T-helper 2 cell treated with Interferon-gamma antibody and Interleukin-4, amounts not matched to agents 5 μg/mL and 100 μg/mL, for 36 hours (primary cell): ENCODE results near the gene AADAT.

Source experiments
- DNase-seq: peaks from one replicate; pipeline ENCODE4 v3.0.0; 2021; ENCODE audit warnings: low spot score
- H3K27ac Mint-ChIP-seq: one replicate; pipeline ENCODE4 v1.8.0; 2021; ENCODE audit warnings: mild to moderate bottlenecking, mixed read lengths
- H3K27me3 Mint-ChIP-seq: one replicate; pipeline ENCODE4 v1.8.0; 2021; ENCODE audit warnings: low read depth, mixed read lengths
- H3K36me3 Mint-ChIP-seq: one replicate; pipeline ENCODE4 v1.8.0; 2021; ENCODE audit warnings: low read depth, mixed read lengths
- H3K4me1 Mint-ChIP-seq: one replicate; pipeline ENCODE4 v1.8.0; 2021; ENCODE audit warnings: low read depth, mixed read lengths
- H3K4me3 Mint-ChIP-seq: one replicate; pipeline ENCODE4 v1.8.0; 2022; ENCODE audit warnings: mild to moderate bottlenecking, moderate library complexity, mixed read lengths
- H3K9me3 Mint-ChIP-seq: one replicate; pipeline ENCODE4 v1.8.0; 2021; ENCODE audit warnings: mixed read lengths

Gene AADAT

DNA sequence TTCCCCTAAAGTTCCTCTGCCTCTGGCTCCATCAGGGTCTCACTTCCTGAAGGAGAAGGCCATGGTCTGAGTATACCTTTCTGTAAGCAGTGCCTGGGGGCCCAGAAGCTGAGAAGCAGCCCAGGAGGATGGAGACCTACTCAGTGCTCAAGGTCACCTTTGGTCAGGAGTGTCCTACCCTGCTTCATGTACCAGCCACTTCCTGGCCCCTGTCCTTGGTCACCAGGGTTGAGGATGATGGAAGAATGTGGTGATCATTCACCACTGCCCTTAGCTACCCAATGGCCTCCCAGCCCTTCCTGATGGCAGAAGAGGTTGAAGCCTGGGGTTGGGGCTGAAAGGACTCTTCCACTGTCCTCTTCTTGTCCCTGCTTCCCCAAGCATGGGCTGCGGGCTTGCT, 54.5 kb downstream of the AADAT start:
- Mint-ChIP-seq H3K27ac (no peak overlapping the region), H3K4me3 (no peak overlapping the region), H3K9me3 (no peaks in the 10 kb centered on the region), H3K36me3 (no peaks in the 10 kb centered on the region), H3K4me1 (no peaks in the 10 kb centered on the region), H3K27me3 (peaks cover 14% of the 10 kb centered on the region)
- DNase-seq = no peak

DNA sequence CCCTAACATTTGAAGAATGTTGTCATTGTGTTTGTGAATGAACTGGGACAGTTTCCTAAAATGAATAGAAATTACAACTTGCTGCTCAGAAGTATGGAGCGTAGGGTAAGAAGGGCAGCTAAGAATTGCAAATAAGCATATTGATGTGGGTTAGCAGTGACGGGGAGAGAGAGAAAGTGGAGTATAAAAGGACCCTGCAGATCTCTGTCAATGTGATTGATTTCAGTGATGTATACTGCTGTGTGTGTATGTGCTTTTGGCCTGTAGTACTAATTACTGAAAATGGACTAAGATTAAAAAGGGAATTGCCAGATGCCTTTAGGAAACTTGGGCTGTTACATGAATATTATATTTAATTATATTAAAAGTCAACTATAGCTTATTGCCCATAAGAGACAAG, 55.8 kb downstream of the AADAT start:
- Mint-ChIP-seq H3K4me1 (no peaks in the 10 kb centered on the region), H3K4me3 (no peak overlapping the region), H3K36me3 (no peaks in the 10 kb centered on the region), H3K27ac (no peak overlapping the region), H3K27me3 (peaks cover 22% of the 10 kb centered on the region), H3K9me3 (no peaks in the 10 kb centered on the region)
- no peak for DNase-seq

DNA sequence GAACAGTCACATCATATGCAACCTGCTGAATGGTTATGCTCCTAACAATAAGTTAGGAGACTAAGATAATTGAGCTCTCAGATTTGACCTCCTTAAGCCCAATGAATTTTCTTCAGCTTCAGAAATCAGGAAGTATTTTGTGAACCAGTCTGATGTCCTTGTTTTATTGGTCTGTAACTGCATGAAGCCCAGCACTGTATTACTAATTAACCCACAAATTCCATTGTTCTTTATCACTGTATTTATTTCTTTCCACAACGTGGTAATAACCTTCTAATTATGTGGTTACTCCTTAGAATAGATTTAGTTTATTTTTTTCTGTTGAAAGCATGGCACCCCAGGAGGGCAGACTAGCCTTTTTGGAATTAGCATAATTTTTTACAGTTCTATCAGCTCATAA, 59.6 kb downstream of the AADAT start:
- no peak overlapping the region for H3K27ac Mint-ChIP-seq
- H3K27me3 Mint-ChIP-seq = peaks cover 49% of the 10 kb centered on the region
- peaks cover 5% of the 10 kb centered on the region for H3K9me3 Mint-ChIP-seq
- H3K4me3 Mint-ChIP-seq = no peak overlapping the region
- H3K36me3 Mint-ChIP-seq = no peaks in the 10 kb centered on the region
- peaks cover 3% of the 10 kb centered on the region for H3K4me1 Mint-ChIP-seq
- DNase-seq = no peak

DNA sequence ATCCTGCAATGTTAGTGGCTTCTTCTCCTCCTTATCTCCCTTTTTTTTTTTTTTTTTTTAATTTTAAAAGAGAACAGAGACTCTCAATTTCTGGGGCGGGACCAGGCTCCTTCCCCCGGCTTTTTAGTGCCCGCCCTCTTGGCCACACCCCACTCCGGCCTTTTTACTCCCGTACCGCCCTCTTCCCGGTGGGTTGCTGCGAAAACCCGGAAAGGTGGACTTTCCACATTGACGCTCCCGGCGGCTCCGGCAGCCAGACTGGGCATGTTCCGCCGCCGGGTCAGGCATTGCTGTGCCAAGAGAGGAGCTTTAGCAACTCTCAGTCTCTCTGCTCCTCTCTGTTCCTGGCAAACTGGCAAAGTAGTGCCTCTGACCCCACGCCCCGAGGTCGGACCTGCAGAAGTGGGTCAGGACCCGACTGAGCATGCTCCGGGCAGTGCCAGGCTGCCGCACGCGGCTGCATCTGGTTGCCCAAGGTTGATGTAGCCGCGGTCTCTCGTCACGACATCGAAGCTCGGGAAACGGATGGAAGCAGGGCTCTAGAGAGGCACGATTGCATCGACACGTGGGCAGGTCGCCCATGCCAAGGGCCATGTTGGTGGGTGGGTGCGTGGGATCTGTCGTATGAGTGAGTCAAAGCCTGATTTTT, 62.5 kb downstream of the AADAT start:
- H3K27me3 Mint-ChIP-seq = peaks cover 66% of the 10 kb centered on the region
- peak overlapping the region; percentile 31 for H3K27ac Mint-ChIP-seq
- H3K36me3 Mint-ChIP-seq = no peaks in the 10 kb centered on the region
- H3K4me1 Mint-ChIP-seq = peaks cover 3% of the 10 kb centered on the region
- peak overlapping the region; percentile 90 for H3K4me3 Mint-ChIP-seq
- peak; percentile 84 for DNase-seq
- peaks cover 5% of the 10 kb centered on the region for H3K9me3 Mint-ChIP-seq

DNA sequence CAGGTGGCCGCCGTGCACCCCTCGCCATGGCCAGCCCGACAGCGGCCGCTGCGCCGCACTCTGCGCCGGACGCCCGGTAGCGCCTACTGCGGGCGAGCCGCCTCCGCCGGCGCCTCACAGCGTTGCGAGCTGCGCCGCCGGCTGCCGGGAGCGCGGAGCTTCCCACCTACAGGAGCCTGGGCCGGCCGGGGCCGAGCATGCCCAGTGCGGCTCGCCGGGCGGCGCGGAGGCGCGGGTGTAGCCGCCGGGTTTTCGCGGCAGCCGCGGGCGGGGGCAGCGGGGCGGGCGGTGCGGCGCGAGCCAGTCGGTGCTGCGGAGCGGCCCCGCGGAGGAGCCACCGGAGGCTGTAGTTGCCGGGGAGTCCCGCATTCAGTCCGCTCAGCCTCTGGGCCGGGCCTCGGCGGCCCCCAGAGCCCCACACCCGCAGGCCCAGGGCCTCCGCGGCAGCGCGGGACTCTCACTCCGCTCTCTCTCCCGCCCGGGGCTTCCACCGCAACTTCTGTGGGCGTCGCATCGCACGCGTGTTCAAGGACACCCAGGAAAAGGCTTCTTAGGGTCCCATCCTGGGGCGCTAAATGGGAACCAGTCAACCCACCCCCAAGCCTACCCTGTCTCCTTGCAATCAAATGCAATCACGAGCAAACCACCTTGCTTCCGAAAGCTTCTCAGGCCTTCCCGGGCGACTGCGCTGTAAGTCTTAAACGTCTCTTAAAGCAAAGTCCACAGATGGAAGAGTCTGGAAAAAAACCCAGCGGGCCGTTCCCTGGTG, 63.3 kb downstream of the AADAT start, which contains the start of gene MFAP3L:
TSS of gene MFAP3L (minus strand) at position 143 of the 769 bp plus-strand sequence. CDS start 20,518 bp downstream, outside the sequence.
- Mint-ChIP-seq H3K36me3 (no peaks in the 10 kb centered on the region), H3K9me3 (peaks cover 5% of the 10 kb centered on the region), H3K4me1 (peaks cover 3% of the 10 kb centered on the region), H3K27me3 (peaks cover 64% of the 10 kb centered on the region), H3K4me3 (peak within 1 kb of the TSS; percentile 90), H3K27ac (peak within 1 kb of the TSS; percentile 49)
- peak; percentile 90 for DNase-seq

DNA sequence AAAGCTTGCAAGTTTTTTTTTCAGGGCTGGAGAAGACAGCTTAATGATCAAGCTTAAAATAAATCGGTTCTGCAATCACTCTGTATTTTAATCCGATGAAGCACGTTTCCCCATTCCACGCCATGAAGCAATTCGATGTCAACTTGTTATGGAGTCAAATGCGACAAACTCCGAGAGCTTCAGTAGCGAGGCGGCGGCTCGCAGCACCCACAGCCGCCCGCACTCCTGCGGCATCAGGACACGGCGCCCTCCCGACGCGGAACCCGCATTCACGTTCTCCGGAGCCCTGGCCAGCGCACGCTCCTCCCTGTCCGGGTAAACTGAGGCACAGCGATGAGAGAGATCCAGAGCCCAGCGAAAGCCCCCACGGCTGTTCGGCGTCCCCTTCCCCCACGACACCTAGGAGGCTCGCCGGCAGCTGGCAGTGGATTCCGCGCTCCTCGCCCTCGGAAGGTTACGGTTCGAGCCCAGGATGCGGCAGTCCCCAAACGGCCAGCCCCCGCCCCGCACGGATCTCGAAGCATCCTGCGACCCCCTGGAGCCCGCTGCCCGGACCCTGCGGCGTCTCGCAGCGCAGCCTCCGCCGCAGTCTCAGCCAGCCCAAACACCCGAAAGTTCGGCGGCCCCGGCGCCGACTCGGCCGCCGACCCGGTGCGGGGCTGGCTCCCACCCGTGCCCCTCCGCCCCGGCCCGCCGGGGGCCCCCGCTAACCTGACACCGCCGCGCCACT, 64.1 kb downstream of the AADAT start:
- H3K27me3 Mint-ChIP-seq = peaks cover 62% of the 10 kb centered on the region

DNA sequence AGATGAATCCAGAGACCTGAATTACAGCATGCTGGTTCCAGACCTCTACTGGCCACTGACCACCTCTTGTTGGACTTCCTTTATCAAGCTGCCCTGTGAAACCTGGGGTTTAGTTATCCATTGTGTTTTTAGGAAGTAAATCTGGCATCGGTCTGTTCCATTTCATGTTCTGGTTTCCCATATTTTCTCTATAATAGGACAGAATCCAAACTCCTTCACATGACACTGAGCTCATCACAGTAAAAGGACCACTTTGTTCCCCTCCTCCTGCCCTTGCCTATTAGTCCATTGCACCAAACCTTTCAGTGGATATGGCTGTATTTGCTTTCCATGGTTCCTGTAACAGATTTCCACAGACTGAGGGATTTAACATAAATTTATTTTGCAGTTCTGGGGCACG, 67.5 kb downstream of the AADAT start:
- no peak for DNase-seq
- Mint-ChIP-seq H3K4me3 (no peak overlapping the region), H3K36me3 (no peaks in the 10 kb centered on the region), H3K27ac (no peak overlapping the region), H3K4me1 (no peaks in the 10 kb centered on the region), H3K9me3 (no peaks in the 10 kb centered on the region), H3K27me3 (peaks cover 34% of the 10 kb centered on the region)

More for the DNA sequence above, 64.1 kb downstream of the AADAT start:
- no peaks in the 10 kb centered on the region for H3K36me3 Mint-ChIP-seq
- peak overlapping the region; percentile 71 for H3K4me3 Mint-ChIP-seq
- DNase-seq = no peak
- H3K27ac Mint-ChIP-seq = no peak overlapping the region
- peaks cover 3% of the 10 kb centered on the region for H3K4me1 Mint-ChIP-seq
- peaks cover 5% of the 10 kb centered on the region for H3K9me3 Mint-ChIP-seq

DNA sequence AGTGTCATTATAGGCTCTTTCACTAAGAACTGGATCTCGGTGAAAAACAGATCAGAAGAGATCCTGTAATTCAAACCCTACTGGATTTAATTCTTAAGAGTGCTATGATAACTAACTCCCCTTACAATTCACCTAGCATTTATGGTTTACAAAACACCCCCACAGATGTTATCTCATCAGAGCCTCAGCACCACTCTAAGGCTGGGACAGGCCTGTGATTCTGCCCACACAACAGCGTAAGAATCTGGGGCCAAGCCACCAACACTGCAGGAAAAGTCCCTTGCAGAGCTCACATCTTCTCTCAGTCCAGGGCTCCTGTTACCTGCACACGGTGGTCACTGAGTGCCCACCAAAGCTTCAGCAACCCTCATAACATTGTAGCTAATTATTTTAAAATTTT, 72.5 kb downstream of the AADAT start:
- no peak overlapping the region for H3K27ac Mint-ChIP-seq
- no peaks in the 10 kb centered on the region for H3K4me1 Mint-ChIP-seq
- H3K4me3 Mint-ChIP-seq = no peak overlapping the region
- no peaks in the 10 kb centered on the region for H3K9me3 Mint-ChIP-seq
- H3K36me3 Mint-ChIP-seq = no peaks in the 10 kb centered on the region
- DNase-seq = no peak
- H3K27me3 Mint-ChIP-seq = peaks cover 3% of the 10 kb centered on the region

DNA sequence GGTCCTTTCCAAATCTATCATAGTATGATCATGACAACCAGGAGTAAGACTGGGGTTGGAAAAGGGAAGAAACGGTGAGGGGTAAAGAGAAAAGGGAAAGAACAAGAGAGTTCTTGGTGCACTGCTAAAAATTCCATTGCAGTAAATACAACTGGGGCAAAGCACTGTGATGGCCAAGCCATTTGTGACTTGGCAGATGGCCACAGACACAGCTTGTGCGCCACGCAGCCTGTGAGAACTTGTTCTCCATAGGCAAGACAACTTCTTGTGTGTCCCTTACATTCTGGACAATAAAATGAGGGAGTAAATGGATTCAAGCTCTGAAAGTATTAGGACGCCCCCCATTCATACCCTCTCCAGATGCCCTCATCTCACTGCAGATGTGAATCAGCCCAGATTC, 74.5 kb downstream of the AADAT start:
- Mint-ChIP-seq H3K4me1 (no peaks in the 10 kb centered on the region), H3K27me3 (no peaks in the 10 kb centered on the region), H3K9me3 (no peaks in the 10 kb centered on the region), H3K36me3 (no peaks in the 10 kb centered on the region), H3K27ac (no peak overlapping the region), H3K4me3 (no peak overlapping the region)
- DNase-seq = no peak

DNA sequence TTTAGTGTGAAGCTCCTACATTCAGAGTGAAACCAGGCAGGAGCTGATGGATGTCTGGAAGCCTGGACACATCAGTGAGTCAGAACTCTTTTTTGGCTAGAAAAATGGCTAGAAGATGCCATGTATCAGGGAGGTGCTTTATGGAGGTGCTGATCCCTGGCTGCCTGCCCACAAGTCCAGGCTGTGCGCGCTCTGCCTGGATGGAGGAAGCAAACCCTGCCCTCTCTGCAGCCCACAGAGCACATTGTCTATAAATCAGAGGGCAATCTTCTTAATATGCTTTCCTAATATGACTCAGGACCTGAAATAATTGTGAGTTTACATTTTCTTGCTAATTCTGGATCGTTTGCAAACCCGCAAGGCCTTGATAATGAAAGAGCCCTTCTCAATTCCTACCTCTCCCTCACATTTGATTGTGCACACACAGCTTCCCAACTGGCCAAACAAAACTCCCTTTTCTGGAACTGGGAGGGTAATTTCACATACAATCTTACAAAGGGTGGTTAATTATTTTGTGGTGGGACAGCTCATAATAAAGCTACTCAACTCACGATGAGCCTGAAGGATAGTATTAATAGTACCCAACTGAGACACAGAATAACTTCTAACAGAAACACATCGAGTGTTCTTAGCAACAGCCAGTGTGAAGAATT, 75.3 kb downstream of the AADAT start:
- no peak overlapping the region for H3K4me3 Mint-ChIP-seq
- H3K27me3 Mint-ChIP-seq = no peaks in the 10 kb centered on the region
- H3K4me1 Mint-ChIP-seq = no peaks in the 10 kb centered on the region
- DNase-seq = no peak
- no peaks in the 10 kb centered on the region for H3K9me3 Mint-ChIP-seq
- no peaks in the 10 kb centered on the region for H3K36me3 Mint-ChIP-seq
- no peak overlapping the region for H3K27ac Mint-ChIP-seq

DNA sequence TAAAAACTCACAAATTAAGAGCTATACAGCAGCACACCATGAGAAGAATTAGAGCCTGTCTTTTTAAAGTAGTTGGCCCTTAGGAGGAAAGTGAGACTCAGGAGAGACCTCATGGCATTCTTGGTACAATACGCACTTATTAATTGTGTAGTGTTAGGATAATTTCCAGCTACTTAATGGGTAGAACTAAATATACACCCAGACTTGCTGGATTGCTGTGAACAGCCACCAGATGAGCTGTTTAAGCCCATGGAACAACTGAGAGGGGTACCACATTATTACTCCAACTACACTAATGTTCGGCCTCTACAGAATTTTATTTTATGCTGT, 77.2 kb downstream of the AADAT start:
- Mint-ChIP-seq H3K4me1 (no peaks in the 10 kb centered on the region), H3K27ac (no peak overlapping the region), H3K27me3 (no peaks in the 10 kb centered on the region), H3K4me3 (no peak overlapping the region), H3K9me3 (no peaks in the 10 kb centered on the region), H3K36me3 (no peaks in the 10 kb centered on the region)
- DNase-seq = no peak

DNA sequence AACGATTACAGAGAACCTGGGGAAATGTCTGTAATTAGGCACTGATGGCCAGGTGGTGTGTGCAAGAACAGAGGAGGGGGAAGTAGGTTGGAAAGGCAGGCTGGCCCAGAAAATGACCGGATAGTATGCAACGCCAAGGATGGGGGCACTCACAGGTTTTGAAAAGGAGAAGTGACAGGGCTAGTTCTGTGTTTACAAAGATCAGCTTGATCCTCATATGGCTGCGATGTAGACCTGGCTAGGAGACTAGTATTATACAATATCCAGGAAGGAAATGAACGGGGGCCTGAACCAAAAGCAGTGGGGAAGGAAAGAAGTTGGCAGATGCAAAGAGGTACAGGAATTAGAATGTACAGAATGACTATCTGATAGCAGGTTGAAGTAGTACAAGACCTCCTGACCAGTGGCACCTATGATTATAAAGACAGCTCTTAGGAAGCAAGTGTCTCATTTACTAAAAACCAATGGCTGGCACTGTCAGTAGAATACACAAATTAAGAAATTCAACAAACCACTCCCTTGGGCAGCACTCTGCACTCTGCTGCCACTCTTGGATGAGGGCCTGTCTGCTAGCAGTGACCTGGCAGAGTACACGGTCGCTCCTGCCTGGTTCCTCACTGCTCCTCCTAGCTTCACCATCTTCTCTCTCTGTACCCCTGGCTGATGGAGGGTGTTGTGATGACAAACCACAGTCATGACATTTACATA, 77.7 kb downstream of the AADAT start:
- H3K36me3 Mint-ChIP-seq = no peaks in the 10 kb centered on the region
- no peak overlapping the region for H3K4me3 Mint-ChIP-seq
- no peak for DNase-seq
- H3K27ac Mint-ChIP-seq = no peak overlapping the region
- no peaks in the 10 kb centered on the region for H3K4me1 Mint-ChIP-seq
- no peaks in the 10 kb centered on the region for H3K9me3 Mint-ChIP-seq
- H3K27me3 Mint-ChIP-seq = no peaks in the 10 kb centered on the region
